Activated naive CD4-positive, alpha-beta T cell treated with anti-CD3 and anti-CD28 coated beads, Interleukin-2, amount 10 ng/mL, durations not matched to agents 7 days and 5 days (primary cell): ENCODE results near the gene USP36.
"Not testable (repeated sequence)": the region's sequence is repeated elsewhere in the genome, so short reads cannot be mapped to it uniquely, and the experiment has no call there.

Experiments used
- CTCF ChIA-PET: fragments of 350-600 bp; sonication (Branson Sonifier 250); formaldehyde crosslinking; loops from one replicate; lab custom pipeline; 2021; ENCODE audit warnings: antibody characterized with exemption; lab: Charles Lee
- DNase-seq: peaks from one replicate; pipeline ENCODE4 v3.0.0-alpha.2; 2020
- H3K27ac Mint-ChIP-seq: one replicate; pipeline ENCODE4 v1.8.0; 2021; ENCODE audit warnings: mild to moderate bottlenecking, moderate library complexity, mixed read lengths
- H3K27me3 Mint-ChIP-seq: one replicate; pipeline ENCODE4 v1.8.0; 2021; ENCODE audit warnings: mild to moderate bottlenecking, mixed read lengths
- H3K36me3 Mint-ChIP-seq: one replicate; pipeline ENCODE4 v1.8.0; 2021; ENCODE audit warnings: mixed read lengths
- H3K4me1 Mint-ChIP-seq: one replicate; pipeline ENCODE4 v1.8.0; 2021; ENCODE audit warnings: mixed read lengths
- H3K4me3 Mint-ChIP-seq: one replicate; pipeline ENCODE4 v1.8.0; 2021; ENCODE audit warnings: mild to moderate bottlenecking, moderate library complexity, mixed read lengths
- H3K9me3 Mint-ChIP-seq: one replicate; pipeline ENCODE4 v1.8.0; 2021; ENCODE audit warnings: mixed read lengths

USP36 gene

GRCh38 chr17:78878871-78879527 is 38.4 kb upstream of the USP36 start:
- Mint-ChIP-seq H3K4me3 (peak overlapping the region; percentile 23), H3K36me3 (no peaks in the 10 kb centered on the region), H3K27me3 (peaks cover 78% of the 10 kb centered on the region), H3K27ac (peak overlapping the region; percentile 31), H3K9me3 (no peaks in the 10 kb centered on the region), H3K4me1 (peaks cover 31% of the 10 kb centered on the region)
- CTCF ChIA-PET: no interaction called here
- no peak for DNase-seq

DNA sequence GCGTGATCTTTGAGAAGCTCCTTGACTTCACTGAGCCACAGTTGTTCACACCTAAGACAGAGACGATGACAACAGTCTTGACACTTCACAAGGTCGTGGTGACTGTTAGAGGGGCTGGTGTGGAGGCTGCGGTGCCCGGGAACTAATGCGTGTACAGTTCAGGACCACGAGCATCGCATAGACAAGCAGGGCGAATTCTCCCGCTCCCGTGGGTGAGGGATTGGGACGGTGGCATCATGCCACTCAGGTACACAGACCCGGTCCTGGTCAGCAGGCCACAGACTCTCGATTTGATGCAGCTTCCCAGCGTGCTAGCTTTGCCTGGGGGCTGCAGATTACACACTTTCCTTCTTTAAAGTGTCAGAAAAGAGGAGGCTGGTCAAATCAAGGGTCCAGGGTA is 37.6 kb upstream of the USP36 start:
- Mint-ChIP-seq H3K36me3 (no peaks in the 10 kb centered on the region), H3K4me3 (no peak overlapping the region), H3K9me3 (no peaks in the 10 kb centered on the region), H3K27ac (no peak overlapping the region), H3K27me3 (peaks cover 77% of the 10 kb centered on the region), H3K4me1 (peaks cover 27% of the 10 kb centered on the region)
- CTCF ChIA-PET: interaction anchor here (1.1 to 4.4 kb wide), 2 partner anchors 12 to 15 kb away, joined by 3 to 23 read pairs; no protein-coding TSS in a partner anchor
- no peak for DNase-seq

GRCh38 chr17:78876954-78877517 is 36.4 kb upstream of the USP36 start:
- DNase-seq, H3K36me3 Mint-ChIP-seq, H3K4me3 Mint-ChIP-seq, H3K27ac Mint-ChIP-seq, H3K9me3 Mint-ChIP-seq: not testable (repeated sequence)
- Mint-ChIP-seq H3K4me1 (peaks cover 21% of the 10 kb centered on the region), H3K27me3 (peaks cover 69% of the 10 kb centered on the region)
- CTCF ChIA-PET: interaction anchor here (1.1 to 4.4 kb wide), 3 partner anchors 11 to 110 kb away, joined by 3 to 23 read pairs (median 3); no protein-coding TSS in a partner anchor

GRCh38 chr17:78876094-78876597 is 35.5 kb upstream of the USP36 start:
- H3K36me3 Mint-ChIP-seq: no peaks in the 10 kb centered on the region
- H3K4me3 Mint-ChIP-seq: no peak overlapping the region
- no peak for DNase-seq
- no peaks in the 10 kb centered on the region for H3K9me3 Mint-ChIP-seq
- peaks cover 66% of the 10 kb centered on the region for H3K27me3 Mint-ChIP-seq
- CTCF ChIA-PET: interaction anchor here (0.6 to 4.4 kb wide), 3 partner anchors 10 to 111 kb away, joined by 3 to 23 read pairs (median 3); no protein-coding TSS in a partner anchor
- H3K27ac Mint-ChIP-seq: no peak overlapping the region
- H3K4me1 Mint-ChIP-seq: peaks cover 21% of the 10 kb centered on the region

- Mint-ChIP-seq H3K4me1 (peaks cover 21% of the 10 kb centered on the region), H3K36me3 (no peaks in the 10 kb centered on the region), H3K9me3 (no peaks in the 10 kb centered on the region), H3K27me3 (peaks cover 64% of the 10 kb centered on the region), H3K27ac (no peak overlapping the region), H3K4me3 (no peak overlapping the region)
- DNase-seq: no peak
- CTCF ChIA-PET: interaction anchor here (4.4 kb wide), 1 partner anchor 9 kb away, joined by 23 read pairs; no protein-coding TSS in a partner anchor
These were observed 34.9 kb upstream of the USP36 start for GRCh38 chr17:78875363-78876093.

- H3K4me3 Mint-ChIP-seq: no peak overlapping the region
These were observed 33.1 kb upstream of the USP36 start for GRCh38 chr17:78873519-78874340.

GRCh38 chr17:78872486-78872885 is 31.9 kb upstream of the USP36 start:
- no peaks in the 10 kb centered on the region for H3K9me3 Mint-ChIP-seq
- no peaks in the 10 kb centered on the region for H3K4me1 Mint-ChIP-seq
- DNase-seq: no peak
- no peak overlapping the region for H3K4me3 Mint-ChIP-seq
- CTCF ChIA-PET: interaction anchor here (1.4 kb wide), 1 partner anchor 99 kb away, joined by 6 read pairs; no protein-coding TSS in a partner anchor
- H3K27ac Mint-ChIP-seq: no peak overlapping the region
- H3K36me3 Mint-ChIP-seq: no peaks in the 10 kb centered on the region
- peaks cover 47% of the 10 kb centered on the region for H3K27me3 Mint-ChIP-seq

More at GRCh38 chr17:78873519-78874340, 33.1 kb upstream of the USP36 start:
- H3K9me3 Mint-ChIP-seq: no peaks in the 10 kb centered on the region
- H3K4me1 Mint-ChIP-seq: peaks cover 6% of the 10 kb centered on the region
- DNase-seq: no peak
- H3K27me3 Mint-ChIP-seq: peaks cover 48% of the 10 kb centered on the region
- CTCF ChIA-PET: interaction anchor here (1.4 to 4.4 kb wide), 2 partner anchors 7 to 98 kb away, joined by 6 to 23 read pairs; no protein-coding TSS in a partner anchor
- no peaks in the 10 kb centered on the region for H3K36me3 Mint-ChIP-seq
- no peak overlapping the region for H3K27ac Mint-ChIP-seq

DNA sequence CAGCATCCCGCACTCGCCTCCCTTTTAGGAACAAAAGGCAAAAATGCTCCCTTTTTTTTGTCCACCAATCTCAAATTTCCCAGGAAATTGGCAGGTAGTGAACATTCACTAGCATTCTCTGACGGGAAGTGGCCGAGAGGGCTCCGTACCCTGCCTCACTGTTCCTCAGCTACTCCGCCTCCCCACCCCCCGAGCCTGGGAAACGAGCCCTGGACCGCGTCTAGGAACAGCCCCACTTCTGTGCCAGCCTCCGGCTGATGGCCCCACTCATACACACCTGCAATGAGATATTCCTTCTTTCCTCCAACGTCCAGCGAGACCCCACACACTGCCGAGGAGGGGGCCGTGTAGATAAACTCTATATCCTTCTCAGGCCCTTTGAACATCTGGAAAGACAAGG is 30.0 kb upstream of the USP36 start:
- no peak for DNase-seq
- Mint-ChIP-seq H3K36me3 (no peaks in the 10 kb centered on the region), H3K4me1 (peaks cover 3% of the 10 kb centered on the region), H3K9me3 (no peaks in the 10 kb centered on the region), H3K4me3 (no peak overlapping the region), H3K27me3 (peaks cover 41% of the 10 kb centered on the region), H3K27ac (no peak overlapping the region)
- CTCF ChIA-PET: no interaction called here

GRCh38 chr17:78868391-78868790 is 27.8 kb upstream of the USP36 start:
- DNase-seq: no peak
- no peaks in the 10 kb centered on the region for H3K36me3 Mint-ChIP-seq

DNA sequence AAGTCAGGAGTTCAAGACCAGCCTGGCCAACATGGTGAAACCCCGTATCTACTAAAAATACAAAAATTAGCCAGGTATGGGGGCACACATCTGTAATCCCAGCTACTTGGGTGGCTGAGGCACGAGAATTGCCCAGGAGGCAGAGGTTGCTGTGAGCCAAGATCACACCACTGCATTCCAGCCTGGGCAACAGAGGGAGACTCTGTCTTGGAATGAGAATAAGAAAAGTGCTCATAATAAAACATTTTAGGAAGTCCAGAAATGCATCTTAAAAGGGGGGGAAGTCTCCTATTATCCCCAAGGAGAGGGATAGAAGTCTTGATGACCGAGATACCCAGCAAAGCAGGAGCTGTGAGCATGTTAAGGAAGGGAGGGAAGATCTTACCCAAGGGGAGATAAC is 26.4 kb upstream of the USP36 start:
- not testable (repeated sequence) for H3K27ac Mint-ChIP-seq, H3K9me3 Mint-ChIP-seq

More at GRCh38 chr17:78868391-78868790, 27.8 kb upstream of the USP36 start:
- Mint-ChIP-seq H3K4me3 (no peak overlapping the region), H3K27ac (no peak overlapping the region), H3K27me3 (peaks cover 29% of the 10 kb centered on the region), H3K4me1 (peaks cover 4% of the 10 kb centered on the region), H3K9me3 (no peaks in the 10 kb centered on the region)
- CTCF ChIA-PET: no interaction called here

DNA sequence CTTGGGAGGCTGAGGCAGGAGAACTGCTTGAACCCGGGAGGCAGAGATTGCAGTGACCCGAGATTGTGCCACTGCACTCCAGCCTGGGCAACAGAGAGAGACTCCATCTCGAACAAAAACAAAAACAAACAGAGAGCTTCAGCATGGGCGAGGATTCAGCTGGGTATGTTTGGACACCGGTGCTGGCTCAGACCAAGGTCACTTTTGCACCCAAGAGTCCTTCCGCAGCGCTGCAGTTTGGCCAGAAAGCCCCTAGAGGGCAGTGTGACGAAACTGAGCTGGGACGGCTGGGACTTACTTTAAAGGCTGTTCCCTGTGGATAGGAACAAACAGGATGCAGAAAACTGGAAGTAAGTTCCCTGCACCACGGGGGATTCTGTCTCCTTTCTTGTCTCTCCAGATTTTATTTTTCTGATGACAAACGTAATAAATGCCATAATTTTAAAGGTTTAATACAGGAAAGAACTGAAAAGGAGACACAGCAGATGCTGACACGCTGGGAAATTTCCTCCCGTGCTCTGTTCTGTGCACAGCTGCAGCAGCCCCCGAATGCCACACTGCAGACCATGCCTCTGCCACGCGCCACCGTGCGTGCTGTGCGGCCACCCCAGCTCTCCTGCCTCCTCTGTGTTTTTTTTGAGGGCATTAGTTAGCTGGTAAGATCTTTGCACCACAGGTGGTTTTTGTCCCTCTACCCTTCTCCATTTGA is 25.2 kb upstream of the USP36 start:
- Mint-ChIP-seq H3K4me1 (peaks cover 4% of the 10 kb centered on the region), H3K9me3 (no peaks in the 10 kb centered on the region), H3K36me3 (no peaks in the 10 kb centered on the region), H3K4me3 (no peak overlapping the region), H3K27ac (no peak overlapping the region), H3K27me3 (peaks cover 27% of the 10 kb centered on the region)
- peak; percentile 75 for DNase-seq
- CTCF ChIA-PET: interaction anchor here (0.6 to 5.6 kb wide), 15 partner anchors 10 to 527 kb away, joined by 3 to 51 read pairs (median 3); partner anchors contain the start of gene LGALS3BP

More for the DNA sequence above, 26.4 kb upstream of the USP36 start:
- H3K36me3 Mint-ChIP-seq, H3K4me3 Mint-ChIP-seq, H3K4me1 Mint-ChIP-seq, DNase-seq: not testable (repeated sequence)
- CTCF ChIA-PET: interaction anchor here (0.6 to 5.6 kb wide), 5 partner anchors 9 to 978 kb away, joined by 3 to 51 read pairs (median 8); no protein-coding TSS in a partner anchor
- peaks cover 28% of the 10 kb centered on the region for H3K27me3 Mint-ChIP-seq

- CTCF ChIA-PET: interaction anchor here (1.0 to 5.6 kb wide), 3 partner anchors 14 to 108 kb away, joined by 3 to 51 read pairs (median 3); no protein-coding TSS in a partner anchor
- no peak overlapping the region for H3K27ac Mint-ChIP-seq
These were observed 23.5 kb upstream of the USP36 start for GRCh38 chr17:78864117-78864516.

More at GRCh38 chr17:78864117-78864516, 23.5 kb upstream of the USP36 start:
- H3K4me3 Mint-ChIP-seq: no peak overlapping the region
- H3K9me3 Mint-ChIP-seq: no peaks in the 10 kb centered on the region
- H3K4me1 Mint-ChIP-seq: peaks cover 4% of the 10 kb centered on the region
- H3K36me3 Mint-ChIP-seq: no peaks in the 10 kb centered on the region
- peaks cover 31% of the 10 kb centered on the region for H3K27me3 Mint-ChIP-seq
- DNase-seq: no peak
